PC-3 (cell line): Measurements from ENCODE around the gene CASKIN2.

Experiments used
- CTCF ChIP-seq: fragments of 300-600 bp; sonication (generic); conservative IDR thresholded peaks from 2 replicates; pipeline ENCODE4 v1.5.1; 2017; ENCODE audit warnings: antibody characterized with exemption, low read depth, mild to moderate bottlenecking, low read length
- EZH2 ChIP-seq: fragments of 300-600 bp; sonication (generic); IDR thresholded peaks from one replicate; pipeline ENCODE4 v1.6.1; 2017; ENCODE audit warnings: antibody characterized with exemption, mild to moderate bottlenecking, low read length; ENCODE audit not compliant: unreplicated experiment
- EZH2phosphoT487 ChIP-seq: fragments of 300-600 bp; sonication (generic); IDR thresholded peaks from 2 replicates; pipeline ENCODE4 v1.6.1; 2018; ENCODE audit warnings: mild to moderate bottlenecking, antibody characterized with exemption, low read length, borderline replicate concordance

DNA sequence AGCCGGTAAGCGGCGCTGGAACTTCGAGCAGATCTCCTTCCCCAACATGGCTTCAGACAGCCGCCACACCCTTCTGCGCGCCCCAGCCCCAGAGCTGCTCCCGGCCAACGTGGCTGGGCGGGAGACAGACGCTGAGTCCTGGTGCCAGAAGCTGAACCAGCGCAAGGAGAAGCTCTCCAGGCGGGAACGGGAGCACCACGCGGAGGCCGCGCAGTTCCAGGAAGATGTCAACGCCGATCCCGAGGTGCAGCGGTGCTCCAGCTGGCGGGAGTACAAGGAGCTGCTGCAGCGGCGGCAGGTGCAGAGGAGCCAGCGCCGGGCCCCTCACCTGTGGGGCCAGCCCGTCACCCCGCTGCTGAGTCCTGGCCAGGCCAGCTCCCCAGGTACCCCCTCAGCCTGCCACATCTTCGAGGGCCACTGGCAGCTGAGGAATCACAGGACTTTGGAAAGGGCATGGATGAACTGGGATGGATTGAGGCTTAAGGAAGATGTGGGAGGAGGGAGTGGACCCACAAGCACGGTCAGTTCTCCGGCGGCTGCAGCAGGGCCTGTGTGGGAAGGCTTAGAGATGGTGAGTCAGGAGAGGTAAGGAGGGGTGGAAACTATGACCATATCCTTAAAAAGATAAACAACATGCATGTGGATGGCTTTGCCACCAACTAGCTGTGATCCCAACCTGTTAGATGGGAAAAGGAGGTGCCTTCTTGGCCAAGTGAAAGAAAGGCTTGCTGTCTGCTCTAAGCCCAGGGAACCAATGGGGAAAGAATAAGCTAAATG is 6.8 kb upstream of the CASKIN2 start:
- TF ChIP-seq CTCF = no peak
- TF ChIP-seq EZH2 = no peak
- TF ChIP-seq EZH2phosphoT487 = no peak
